ENCODE measurements around the gene C1orf198.

Gene C1orf198

DNA sequence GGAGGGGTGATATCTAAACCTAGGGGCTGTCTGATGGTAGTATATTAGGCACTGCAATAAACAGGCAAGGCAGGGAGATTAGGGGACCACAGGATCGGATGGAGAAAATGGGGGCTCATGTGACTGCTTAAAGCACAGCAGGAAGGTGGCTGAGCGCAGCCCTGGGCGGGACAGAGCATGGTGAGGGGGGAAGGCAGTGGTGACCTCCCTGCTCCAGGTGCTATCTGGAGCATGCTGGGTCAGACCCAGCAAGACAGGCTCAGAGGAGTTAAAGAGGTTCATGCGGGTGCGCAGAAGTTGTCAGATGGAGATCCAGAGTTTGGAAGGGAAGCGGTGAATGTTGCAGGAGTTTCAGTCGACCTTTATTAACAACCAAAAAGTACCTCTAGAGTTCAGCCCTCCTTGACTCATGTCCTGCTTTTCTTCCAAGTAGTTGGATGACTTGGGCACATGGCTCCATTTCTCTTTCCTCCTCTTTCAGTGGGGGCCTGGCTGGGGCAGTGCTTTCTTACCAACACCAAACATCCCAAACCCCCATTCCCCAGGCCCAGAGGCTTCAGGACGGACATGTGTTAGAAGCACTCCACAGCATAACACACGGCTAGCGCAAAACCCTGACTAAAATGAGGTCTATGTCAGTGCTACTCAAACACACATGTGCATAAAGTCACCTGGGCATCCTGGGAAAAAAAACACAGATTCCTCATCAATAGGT, 79.6 kb downstream of the C1orf198 start:
- no peak for DNase-seq (ENCODE audit: low read depth in 2 of 2, low spot score in 1 of 2)

DNA sequence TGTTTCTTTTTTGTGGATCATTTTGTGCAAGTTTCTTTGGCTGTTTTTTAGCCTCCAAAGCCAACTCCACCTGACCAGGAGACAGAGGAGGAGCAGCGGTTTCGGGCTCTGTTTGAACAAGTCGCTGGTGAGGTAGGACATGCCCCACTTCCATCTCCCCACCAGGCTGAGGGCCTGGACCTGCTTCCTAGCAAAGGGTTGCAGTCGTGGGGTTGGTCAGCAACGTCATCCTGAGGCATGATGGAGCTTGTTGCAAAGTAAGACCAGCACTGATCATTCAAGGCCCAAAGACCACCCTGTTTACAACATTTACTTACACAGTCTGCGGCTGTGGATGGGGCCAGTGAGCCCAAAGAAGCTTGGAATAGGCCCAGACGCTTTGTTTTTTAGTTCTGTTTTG, 80.8 kb downstream of the C1orf198 start:
- DNase-seq (ENCODE audit: low read depth in 2 of 2, low spot score in 1 of 2): no peak
